ENCODE data around the gene BRME1.

Gene BRME1

GRCh38 chr19:13887517-13887916 lies 18.4 kb downstream of the BRME1 start:
- Histone ChIP-seq H3K4me3 (ENCODE audit: low read depth in 1 of 2, low read length in 2 of 2) (no peak overlapping the region), H3K27ac (ENCODE audit: low read length) (peak overlapping the region; percentile 36; the same call in 1 of the 2 replicates), H3K27me3 (ENCODE audit: insufficient read depth, low read length, poor library complexity) (no peaks in the 10 kb centered on the region), H4K20me1 (ENCODE audit: insufficient read depth, low read length) (no peaks in the 10 kb centered on the region), H3K4me1 (ENCODE audit: insufficient read depth, low read length) (peaks cover 23% of the 10 kb centered on the region), H2AFZ (ENCODE audit: low read depth, low read length) (no peak overlapping the region), H3K9me3 (ENCODE audit: insufficient read depth, low read length, severe bottlenecking) (no peaks in the 10 kb centered on the region), H3K36me3 (ENCODE audit: insufficient read depth, low read length) (peaks cover 34% of the 10 kb centered on the region), H3K79me2 (ENCODE audit: insufficient read depth, low read length) (no peaks in the 10 kb centered on the region), H3K9ac (ENCODE audit: low read depth, low read length) (no peak overlapping the region), H3K4me2 (ENCODE audit: insufficient read depth, low read length) (no peak overlapping the region)
- TF ChIP-seq CTCF (IDR thresholded peaks at IDR 0.05; ENCODE audit: borderline replicate concordance, extremely low read depth, low read length, poor library complexity, severe bottlenecking) (no peak), EZH2 (IDR thresholded peaks at IDR 0.05; ENCODE audit: borderline replicate concordance, low read depth, low read length, severe bottlenecking) (no peak)
- DNase-seq = no peak
- no peak for ATAC-seq (ENCODE audit: insufficient read depth, low read depth)

GRCh38 chr19:13887018-13887436 lies 18.9 kb downstream of the BRME1 start:
- H3K27me3 ChIP-seq (ENCODE audit: insufficient read depth, low read length, poor library complexity) = no peaks in the 10 kb centered on the region
- H3K27ac ChIP-seq (ENCODE audit: low read length) = peak overlapping the region; percentile 36; the same call in 1 of the 2 replicates
- TF ChIP-seq EZH2 (IDR thresholded peaks at IDR 0.05; ENCODE audit: borderline replicate concordance, low read depth, low read length, severe bottlenecking) = no peak
- no peak for TF ChIP-seq CTCF (IDR thresholded peaks at IDR 0.05; ENCODE audit: borderline replicate concordance, extremely low read depth, low read length, poor library complexity, severe bottlenecking)
- no peaks in the 10 kb centered on the region for H3K9me3 ChIP-seq (ENCODE audit: insufficient read depth, low read length, severe bottlenecking)
- no peak overlapping the region for H2AFZ ChIP-seq (ENCODE audit: low read depth, low read length)
- no peaks in the 10 kb centered on the region for H4K20me1 ChIP-seq (ENCODE audit: insufficient read depth, low read length)
- ATAC-seq (ENCODE audit: insufficient read depth, low read depth) (no peak), DNase-seq (no peak)
- H3K4me3 ChIP-seq (ENCODE audit: low read depth in 1 of 2, low read length in 2 of 2) = no peak overlapping the region
- no peak overlapping the region for H3K9ac ChIP-seq (ENCODE audit: low read depth, low read length)
- H3K36me3 ChIP-seq (ENCODE audit: insufficient read depth, low read length) = peaks cover 31% of the 10 kb centered on the region
- no peak overlapping the region for H3K4me2 ChIP-seq (ENCODE audit: insufficient read depth, low read length)
- H3K79me2 ChIP-seq (ENCODE audit: insufficient read depth, low read length) = no peaks in the 10 kb centered on the region
- H3K4me1 ChIP-seq (ENCODE audit: insufficient read depth, low read length) = peaks cover 28% of the 10 kb centered on the region

- ATAC-seq (ENCODE audit: insufficient read depth, low read depth) (no peak), DNase-seq (no peak)
- Histone ChIP-seq H3K79me2 (ENCODE audit: insufficient read depth, low read length) (no peaks in the 10 kb centered on the region), H3K4me2 (ENCODE audit: insufficient read depth, low read length) (no peak overlapping the region), H3K36me3 (ENCODE audit: insufficient read depth, low read length) (peaks cover 28% of the 10 kb centered on the region), H3K27me3 (ENCODE audit: insufficient read depth, low read length, poor library complexity) (no peaks in the 10 kb centered on the region), H4K20me1 (ENCODE audit: insufficient read depth, low read length) (no peaks in the 10 kb centered on the region), H3K9me3 (ENCODE audit: insufficient read depth, low read length, severe bottlenecking) (no peaks in the 10 kb centered on the region), H3K4me3 (ENCODE audit: low read depth in 1 of 2, low read length in 2 of 2) (no peak overlapping the region), H2AFZ (ENCODE audit: low read depth, low read length) (no peak overlapping the region), H3K9ac (ENCODE audit: low read depth, low read length) (no peak overlapping the region), H3K27ac (ENCODE audit: low read length) (peak overlapping the region; percentile 61; the same call in 1 of the 2 replicates), H3K4me1 (ENCODE audit: insufficient read depth, low read length) (peaks cover 39% of the 10 kb centered on the region)
- TF ChIP-seq EZH2 (IDR thresholded peaks at IDR 0.05; ENCODE audit: borderline replicate concordance, low read depth, low read length, severe bottlenecking) = no peak
- no peak for TF ChIP-seq CTCF (IDR thresholded peaks at IDR 0.05; ENCODE audit: borderline replicate concordance, extremely low read depth, low read length, poor library complexity, severe bottlenecking)
Measured at GRCh38 chr19:13885826-13886365, 20.0 kb downstream of the BRME1 start.
